Fibroblast of lung (primary cell): ENCODE results near the gene FAM156A.

Experiments
- EZH2 ChIP-seq: IDR thresholded peaks from 2 replicates; pipeline ENCODE4 v1.5.1; 2012; ENCODE audit warnings: low read length, control low read depth, mild to moderate bottlenecking; ENCODE audit errors: missing control alignments
- TF ChIP-seq, protein P1 (sequence below), 2 donors: IDR thresholded peaks in 1 of 2; conservative IDR thresholded peaks in 1 of 2; 1 replicate in 1 of 2; 2 replicates in 1 of 2; pipeline ENCODE4 v1.5.1; 2011 to 2012; ENCODE audit warnings: low read length in 2 of 2, control low read depth in 1 of 2, inconsistent platforms in 1 of 2, low read depth in 1 of 2, mild to moderate bottlenecking in 1 of 2

DNA sequence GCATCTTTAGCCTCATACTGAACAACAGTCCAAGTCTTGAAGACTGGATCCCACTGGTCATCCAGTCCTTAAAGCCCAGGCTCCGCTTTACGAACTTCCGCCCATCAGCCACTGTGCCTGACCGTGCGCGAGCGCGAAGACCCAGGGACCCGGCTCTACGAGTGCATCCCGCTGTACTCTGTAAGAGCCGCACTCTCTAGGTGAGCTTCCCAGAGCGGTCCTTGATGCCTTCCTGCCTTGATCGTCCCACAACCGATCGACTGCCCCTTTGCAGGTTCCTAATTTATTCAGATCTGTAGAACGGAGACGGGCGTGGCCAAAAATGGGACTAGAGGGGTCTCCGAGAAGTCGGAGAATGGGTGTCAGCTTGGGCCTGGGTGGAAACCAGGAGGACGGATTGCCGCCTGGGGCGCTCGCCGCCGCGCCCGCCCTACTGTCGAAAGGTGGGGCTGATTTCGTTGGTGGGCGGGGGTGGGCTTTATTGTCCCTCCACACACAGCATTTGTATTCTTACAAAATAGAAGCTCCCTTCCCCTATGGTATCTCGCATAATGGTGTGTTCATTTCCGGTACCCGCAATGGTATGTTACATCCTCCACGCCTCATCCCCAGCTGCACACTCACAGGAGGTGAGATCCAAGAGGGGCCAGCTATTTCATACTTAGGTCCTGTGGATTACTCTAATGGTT lies 42.3 kb upstream of the FAM156A start:
- TF ChIP-seq, protein P1, sequence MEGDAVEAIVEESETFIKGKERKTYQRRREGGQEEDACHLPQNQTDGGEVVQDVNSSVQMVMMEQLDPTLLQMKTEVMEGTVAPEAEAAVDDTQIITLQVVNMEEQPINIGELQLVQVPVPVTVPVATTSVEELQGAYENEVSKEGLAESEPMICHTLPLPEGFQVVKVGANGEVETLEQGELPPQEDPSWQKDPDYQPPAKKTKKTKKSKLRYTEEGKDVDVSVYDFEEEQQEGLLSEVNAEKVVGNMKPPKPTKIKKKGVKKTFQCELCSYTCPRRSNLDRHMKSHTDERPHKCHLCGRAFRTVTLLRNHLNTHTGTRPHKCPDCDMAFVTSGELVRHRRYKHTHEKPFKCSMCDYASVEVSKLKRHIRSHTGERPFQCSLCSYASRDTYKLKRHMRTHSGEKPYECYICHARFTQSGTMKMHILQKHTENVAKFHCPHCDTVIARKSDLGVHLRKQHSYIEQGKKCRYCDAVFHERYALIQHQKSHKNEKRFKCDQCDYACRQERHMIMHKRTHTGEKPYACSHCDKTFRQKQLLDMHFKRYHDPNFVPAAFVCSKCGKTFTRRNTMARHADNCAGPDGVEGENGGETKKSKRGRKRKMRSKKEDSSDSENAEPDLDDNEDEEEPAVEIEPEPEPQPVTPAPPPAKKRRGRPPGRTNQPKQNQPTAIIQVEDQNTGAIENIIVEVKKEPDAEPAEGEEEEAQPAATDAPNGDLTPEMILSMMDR (conservative IDR thresholded peaks at IDR 0.05 in 1 of 2, IDR thresholded peaks at IDR 0.05 in 1 of 2; ENCODE audit: low read depth in 1 of 2, low read length in 2 of 2) = no peak
- no peak for TF ChIP-seq EZH2
